Stimulated activated CD4-positive, alpha-beta T cell treated with anti-CD3 and anti-CD28 coated beads, Interleukin-1b, Interleukin-23, amount 100 ng/mL, for 24 hours (primary cell): ENCODE results near the gene DENND1C.
A peak's percentile ranks its signal among the peaks of the same experiment; 100 is the strongest.

Experiments
- DNase-seq, 4 experiments: peaks; one replicate each; pipeline ENCODE4 v3.0.0-alpha.2; 2020; ENCODE audit warnings: low read depth in 4 of 4, low spot score in 1 of 4

Gene DENND1C, protein sequence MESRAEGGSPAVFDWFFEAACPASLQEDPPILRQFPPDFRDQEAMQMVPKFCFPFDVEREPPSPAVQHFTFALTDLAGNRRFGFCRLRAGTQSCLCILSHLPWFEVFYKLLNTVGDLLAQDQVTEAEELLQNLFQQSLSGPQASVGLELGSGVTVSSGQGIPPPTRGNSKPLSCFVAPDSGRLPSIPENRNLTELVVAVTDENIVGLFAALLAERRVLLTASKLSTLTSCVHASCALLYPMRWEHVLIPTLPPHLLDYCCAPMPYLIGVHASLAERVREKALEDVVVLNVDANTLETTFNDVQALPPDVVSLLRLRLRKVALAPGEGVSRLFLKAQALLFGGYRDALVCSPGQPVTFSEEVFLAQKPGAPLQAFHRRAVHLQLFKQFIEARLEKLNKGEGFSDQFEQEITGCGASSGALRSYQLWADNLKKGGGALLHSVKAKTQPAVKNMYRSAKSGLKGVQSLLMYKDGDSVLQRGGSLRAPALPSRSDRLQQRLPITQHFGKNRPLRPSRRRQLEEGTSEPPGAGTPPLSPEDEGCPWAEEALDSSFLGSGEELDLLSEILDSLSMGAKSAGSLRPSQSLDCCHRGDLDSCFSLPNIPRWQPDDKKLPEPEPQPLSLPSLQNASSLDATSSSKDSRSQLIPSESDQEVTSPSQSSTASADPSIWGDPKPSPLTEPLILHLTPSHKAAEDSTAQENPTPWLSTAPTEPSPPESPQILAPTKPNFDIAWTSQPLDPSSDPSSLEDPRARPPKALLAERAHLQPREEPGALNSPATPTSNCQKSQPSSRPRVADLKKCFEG

DNA sequence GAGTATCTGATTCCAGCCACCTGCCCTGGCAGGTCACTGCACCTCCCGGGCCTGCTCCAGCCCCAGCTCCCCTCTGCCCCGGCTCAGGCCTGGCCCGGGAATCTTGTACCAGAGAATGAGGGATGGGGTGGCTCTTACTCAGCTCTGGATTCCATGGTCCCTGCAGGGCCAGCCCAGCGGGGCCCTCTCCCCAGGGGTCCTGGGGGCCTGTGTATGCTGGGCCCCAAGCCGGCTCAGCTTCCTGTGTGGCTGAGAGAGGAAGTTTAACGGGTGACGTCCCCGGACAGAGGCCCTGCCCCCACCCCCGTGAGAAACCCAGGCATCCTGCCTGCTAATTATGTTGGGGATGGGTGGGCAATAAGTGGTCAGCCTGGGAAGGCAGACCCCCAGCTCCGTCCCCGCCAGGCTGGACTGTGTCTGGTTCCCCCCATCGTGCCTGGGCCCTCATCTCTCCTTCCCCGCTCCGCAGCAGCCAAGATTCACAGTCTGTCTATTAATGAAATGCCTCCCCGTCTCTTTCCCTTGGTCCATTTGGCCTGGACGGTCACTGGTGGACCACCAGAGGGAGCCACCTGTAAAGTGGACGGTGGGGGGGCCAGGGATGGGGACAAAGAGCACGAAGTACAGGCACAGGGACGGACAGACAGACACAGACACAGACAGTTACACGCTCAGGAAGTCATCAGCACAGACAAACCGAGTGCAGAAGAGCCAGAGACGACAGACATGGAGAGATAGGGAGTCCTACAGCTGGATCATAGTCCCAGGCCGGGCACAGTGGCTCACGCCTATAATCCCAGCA is at the start of gene DENND1C:
TSS of gene DENND1C (minus strand) at position 247 of the 802 bp plus-strand sequence. CDS start at position 155, 92 bp downstream.
- peak in 3 of 4 experiments; percentile 34 to 63 (median 49) for DNase-seq

DNA sequence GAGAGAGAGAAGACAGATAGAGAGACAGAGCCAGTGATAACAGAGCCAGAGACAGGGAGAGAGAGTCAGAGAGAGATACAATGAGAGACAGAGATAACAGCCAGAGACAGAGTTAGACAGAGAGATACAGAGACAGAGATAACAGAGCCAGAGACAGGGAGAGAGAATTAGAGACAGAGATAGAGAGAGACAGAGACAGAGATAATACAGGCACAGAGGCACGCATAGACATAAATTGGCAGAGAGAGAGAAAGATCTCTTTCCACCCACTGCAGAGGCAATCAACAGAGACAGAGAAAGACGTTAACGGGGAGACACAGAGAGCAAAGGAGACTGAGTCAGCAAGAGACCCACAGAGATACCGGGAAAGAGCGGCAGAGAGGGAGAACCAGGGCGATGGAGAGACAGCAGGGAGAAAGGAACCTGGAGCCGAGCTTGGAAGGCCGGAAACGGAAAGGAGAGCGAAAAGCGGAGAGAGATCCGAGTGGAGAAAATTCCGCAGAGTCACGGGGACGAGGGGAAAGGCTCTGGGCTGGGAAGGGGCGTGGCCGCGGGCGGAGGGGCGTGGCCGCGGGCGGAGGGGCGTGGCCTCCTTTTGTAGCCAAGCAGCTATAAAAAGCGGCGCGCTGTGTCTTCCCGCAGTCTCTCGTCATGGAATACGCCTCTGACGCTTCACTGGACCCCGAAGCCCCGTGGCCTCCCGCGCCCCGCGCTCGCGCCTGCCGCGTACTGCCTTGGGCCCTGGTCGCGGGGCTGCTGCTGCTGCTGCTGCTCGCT is 49.0 kb upstream of the DENND1C start, which contains the start of gene TNFSF9:
TSS of gene TNFSF9 (plus strand) at position 641 of the 777 bp plus-strand sequence. CDS start at position 652, 11 bp downstream.
- DNase-seq, result peak; percentile 61 to 85 (median 76)

DNA sequence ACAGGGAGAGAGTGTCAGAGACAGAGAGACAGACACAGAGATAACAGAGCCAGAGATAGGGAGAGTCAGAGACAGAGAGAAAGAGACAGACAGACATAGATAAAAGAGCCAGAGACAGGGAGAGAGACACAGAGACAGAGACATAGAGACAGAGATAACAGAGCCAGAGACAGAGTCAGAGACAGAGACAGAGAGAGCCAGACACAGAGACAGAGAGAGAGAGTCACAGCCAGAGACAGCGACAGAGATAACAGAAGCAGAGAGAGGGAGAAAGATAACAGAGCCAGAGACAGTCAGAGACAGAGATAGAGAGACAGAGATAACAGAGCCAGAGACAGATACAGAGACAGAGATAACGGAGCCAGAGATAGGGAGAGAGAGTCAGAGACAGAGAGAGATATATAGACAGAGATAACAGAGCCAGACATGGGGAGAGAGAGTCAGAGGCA is 48.4 kb upstream of the DENND1C start:
- no peak for DNase-seq

DNA sequence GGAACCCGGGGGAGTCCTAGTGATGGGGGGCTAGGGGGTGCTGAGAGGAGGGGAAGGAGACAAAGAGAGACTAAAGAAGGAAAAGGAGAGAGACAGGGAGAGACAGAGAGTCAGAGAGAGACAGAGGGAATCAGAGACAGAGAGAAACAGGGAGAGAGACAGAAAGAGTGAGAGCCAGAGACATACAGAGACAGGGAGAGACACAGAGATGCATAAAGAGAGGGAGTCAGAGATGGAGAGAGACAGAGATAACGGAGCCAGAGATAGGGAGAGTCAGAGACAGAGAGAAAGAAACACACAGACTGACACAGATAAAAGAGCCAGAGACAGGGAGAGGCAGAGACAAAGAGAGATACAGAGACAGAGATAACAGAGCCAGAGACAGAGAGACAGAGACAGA is 47.8 kb upstream of the DENND1C start:
- DNase-seq, result no peak

DNA sequence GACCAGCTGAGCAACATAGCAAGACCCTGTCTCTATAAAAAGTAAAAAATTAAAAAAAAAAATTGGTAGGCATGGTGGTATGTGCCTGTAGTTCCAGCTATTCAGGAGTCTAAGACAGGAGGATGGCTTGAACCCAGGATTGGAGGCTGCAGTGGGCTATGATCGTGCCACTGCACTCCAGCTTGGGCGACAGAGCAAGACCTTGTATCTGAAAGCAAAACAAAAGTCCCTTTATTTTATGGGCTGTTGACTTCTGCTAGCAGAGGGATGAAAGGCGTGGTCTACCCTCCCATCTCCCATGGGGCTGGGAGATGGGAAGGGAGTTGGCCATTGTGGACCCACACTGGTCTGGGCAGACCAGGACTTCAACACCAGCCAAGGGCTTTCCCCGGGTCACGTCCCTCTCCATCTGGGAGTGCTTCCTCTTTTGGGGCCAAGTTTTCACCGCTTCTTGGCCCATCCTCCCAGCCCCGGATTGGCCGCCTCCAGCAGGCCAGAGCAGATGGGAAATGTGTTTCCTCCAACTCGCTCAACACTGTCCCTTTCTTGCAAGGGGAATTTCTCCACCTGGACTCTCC is 47.0 kb upstream of the DENND1C start:
- no peak for DNase-seq

DNA sequence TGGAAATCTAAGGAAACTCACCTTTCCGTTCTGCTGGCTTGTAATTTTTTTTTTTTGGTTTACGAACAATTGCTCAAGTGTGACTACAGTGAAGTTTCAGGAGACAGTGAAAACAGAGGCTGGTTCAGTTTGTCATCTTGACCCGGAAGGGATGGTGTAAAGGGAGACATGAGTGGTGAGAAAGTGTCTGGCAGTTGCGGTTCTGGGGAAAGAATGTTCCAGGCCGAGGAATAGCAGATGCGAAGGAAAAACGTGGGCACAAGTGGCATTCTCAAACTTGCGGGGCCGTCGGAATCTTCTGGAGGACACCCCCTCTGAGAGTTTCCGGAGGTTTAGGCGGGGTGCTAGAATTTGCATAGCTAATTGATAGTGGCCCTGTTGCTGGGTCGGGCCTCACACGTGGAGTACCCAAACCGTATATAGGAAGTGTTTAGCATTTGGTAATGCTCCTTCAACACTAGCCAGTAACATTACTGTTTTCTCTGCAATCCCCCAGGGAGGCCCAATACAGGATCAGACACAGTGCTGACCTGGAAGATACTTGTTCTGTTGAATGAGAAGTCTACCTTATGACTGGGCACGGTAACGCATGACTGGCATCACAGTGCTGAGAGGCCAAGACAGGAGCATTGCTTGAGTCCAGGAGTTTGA is 46.4 kb upstream of the DENND1C start:
- no peak for DNase-seq

DNA sequence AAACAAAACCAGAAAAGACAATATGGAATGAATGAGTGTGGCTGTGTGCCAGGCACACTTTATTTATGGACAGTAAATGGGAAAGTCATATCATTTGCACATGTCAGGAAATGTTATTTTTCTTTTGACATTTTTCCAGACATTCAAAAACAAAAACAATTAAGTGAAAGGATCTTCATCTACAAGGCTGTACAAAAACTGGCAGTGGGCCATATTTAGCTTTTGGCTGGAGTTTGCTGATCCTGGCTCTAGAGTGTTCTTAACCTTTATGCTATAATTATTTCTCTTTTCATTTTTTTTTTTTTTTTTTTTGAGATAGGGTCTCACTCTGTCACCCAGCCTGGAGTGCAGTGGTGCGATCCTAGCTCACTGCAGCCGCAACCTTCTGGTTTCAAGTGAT is 42.7 kb upstream of the DENND1C start:
- no peak for DNase-seq

DNA sequence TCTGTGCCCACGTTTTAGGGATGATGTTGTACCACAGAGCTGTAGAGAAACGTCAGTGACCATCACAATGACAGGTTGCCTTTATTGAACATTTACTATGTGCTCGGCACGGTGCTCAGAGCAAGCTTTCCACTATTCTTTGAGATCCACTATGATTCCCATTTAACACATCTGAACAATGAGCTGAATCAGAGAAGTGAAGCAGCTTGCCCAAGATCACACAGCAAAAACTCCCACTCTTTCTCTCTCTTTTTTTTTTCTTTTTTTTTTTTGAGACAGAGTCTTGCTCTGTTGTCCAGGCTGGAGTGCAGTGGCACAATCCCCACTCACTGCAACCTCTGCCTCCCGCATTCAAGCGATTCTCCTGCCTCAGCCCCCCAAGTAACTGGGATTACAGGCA is 41.1 kb upstream of the DENND1C start:
- no peak for DNase-seq

DNA sequence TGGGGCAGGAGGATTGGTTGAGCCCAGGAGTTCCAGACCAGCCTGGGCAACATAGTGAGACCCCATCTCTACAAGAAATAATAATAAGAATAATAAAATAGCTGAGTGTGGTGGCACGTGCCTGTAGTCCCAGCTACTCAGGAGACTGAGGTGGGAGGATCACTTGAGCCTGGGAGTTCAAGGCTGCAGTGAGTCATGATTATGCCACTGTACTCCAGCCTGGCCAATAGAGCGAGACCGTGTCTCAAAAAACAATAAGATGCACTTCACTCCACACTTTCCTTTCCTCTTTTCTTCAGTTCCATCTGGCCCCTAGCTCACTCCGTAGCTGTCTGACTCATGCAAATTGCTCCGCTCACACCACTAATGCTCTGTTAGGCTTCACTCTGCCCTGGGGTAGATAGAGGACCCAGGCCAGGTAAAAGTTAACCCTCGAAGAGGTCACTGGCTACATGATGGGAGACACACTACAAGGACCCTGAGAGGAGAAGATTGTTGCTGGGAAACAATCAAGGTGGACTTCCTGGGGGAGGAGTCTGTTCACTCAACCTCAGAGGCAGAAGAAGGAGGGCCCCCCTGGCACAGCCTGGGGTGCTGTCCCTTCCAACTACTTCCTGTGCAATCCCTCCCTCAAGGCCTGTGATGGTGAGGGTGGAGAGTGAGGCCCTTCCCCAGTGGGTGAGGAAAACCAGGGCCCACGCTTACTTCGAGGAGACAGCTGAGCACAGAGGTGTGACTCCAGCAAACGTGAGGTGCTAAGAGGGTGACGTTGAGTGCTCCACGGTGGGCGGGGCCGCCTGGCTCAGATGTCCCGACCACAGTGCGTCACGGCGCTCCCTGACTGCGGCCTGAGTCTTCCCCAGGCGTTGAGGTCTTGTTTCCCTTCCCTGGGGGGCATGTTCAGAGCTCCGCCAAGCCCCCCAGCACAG is 40.4 kb upstream of the DENND1C start:
- no peak for DNase-seq

DNA sequence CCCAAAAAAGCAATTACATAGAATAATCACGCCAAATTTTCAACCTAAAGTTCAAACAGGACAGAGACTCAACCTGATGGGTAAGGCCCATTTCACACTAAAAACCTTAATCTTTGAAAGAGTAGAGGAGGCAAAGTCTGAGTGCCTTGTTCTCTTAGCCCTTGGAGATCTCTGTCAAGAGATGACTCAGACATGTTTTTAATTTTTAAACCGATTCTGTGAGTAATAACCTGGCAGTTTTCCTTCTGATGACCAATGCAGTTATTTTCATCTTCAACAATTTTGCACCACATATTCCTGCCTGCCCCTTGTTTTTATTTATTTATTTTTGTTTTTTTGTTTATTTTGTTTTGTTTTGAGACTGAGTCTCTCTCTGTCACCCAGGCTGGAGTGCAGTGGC is 37.7 kb upstream of the DENND1C start:
- no peak for DNase-seq

DNA sequence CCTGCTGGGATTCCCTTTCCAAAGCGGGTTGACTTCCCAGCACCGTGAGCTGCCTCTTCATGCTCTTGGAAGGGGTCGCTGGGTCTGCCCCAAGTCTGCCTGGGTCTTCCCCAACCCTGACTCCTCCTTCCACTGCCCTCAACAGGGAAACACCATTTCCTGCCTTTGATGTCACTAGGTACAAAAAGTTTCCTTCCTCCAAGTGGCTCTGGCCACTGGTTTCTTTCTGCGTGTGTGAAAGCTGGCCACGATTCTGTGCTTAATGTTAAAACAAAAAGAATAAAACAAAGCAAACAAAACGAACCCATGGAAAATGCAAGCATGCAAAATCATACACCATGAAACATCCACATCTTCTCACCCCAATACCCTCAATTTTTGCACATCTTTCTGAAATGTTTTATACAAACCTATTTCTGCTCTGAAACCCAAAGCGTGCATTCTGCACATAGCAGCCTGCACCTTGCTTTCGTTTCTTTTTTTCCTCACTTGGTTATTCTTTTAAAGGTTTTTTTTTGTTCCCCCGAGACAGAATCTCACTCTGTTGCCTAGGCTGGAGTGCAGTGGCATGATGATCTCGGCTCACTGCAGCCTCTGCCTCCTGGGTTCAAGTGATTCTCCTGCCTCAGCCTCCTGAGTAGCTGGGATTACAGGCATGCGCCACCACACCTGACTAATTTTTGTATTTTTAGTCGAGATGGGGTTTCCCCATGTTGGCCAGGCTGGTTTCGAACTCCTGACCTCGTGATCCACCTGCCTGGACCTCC is 36.7 kb upstream of the DENND1C start:
- no peak for DNase-seq

DNA sequence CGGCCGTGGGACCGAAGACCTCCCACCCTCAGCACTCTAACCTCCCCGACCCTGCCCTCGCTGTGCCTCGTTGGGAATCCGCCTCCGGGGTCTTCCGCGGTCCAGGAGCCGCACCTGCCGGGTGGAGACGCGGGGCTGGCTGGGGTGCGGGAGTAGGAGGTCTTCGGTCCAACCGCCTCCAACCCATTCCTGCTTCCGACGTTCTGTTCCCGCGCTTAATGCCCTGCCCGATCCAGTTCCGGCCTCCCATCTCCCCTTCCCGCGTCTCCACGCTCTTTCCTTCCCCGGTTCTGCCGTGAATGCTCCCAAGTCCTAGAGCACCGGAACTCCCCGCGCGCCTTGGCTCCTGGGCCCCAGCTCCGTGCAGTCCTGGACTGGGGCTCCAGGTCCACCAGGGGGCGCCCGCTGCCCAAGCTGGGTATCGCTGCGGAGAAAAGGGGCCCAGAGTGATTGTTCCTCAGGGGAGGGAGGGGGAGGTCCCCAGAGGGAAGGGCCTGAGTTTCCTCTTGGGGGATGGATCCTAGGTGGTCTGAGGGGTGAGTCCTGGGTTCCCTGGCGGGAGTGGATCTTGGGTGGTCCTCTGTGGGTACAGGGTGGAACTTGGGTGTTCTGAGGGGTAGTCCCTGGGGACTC is 35.2 kb upstream of the DENND1C start:
- peak; percentile 92 to 96 (median 93) for DNase-seq

DNA sequence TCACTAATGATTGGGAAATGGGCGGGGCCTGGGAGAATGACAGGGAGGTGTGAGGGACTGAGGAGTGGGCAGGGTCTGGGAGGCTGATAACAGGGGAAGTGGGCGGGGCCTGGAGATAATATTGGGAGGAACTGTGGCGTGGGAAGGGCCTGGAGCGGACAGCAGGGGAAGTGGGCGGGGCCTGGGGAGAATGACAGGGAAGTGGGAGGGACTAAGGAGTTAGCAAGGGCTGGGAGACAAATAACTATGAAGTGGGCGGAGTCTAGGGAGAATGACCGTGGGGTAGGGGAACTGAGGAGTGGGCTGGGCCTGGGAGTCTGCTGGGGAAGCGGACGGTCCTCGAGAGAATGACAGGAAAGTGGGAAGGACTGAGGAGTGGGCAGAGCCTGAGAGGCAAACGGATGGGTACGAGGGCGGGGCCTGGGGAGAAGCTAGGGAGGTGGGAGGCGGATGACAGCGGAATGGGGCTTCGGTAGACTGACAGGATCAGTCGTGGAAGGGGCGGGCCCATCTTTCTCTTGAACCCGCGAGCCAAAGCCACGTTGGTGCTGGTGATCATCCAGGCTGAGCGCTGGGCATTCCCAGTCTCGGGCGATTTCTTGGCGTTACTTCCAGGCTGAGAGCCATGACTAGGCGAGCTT is 34.6 kb upstream of the DENND1C start:
- peak in 3 of 4 experiments; percentile 40 to 75 (median 60) for DNase-seq

DNA sequence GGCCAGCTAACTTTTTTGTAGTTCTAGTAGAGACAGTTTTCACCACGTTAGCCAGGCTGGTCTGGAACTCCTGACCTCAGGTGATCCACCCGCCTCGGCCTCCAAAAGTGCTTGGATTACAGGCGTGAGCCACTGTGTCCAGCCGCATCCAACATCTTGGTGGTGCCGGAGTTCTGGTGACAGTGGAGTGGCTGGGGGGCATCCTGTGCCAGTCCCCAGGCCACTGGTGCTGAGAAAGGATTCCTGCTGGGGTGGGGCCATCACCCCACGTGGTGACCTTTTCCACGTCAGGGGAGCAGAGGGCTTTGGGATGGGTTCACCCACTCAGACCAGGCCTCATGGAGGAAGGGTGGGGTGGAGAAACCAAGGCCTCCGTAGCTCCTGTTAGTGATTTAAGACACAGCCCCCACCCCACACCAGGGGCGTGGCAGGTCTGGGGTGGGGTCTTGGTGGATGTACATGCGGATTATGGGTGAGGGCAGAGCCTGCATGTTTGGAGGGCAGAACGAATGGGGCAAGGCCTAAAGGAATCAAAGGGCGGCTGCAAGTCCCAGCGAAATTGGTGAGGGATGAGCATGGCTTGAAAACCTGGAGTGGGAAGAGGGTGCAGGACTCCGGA is 33.4 kb upstream of the DENND1C start:
- no peak for DNase-seq

DNA sequence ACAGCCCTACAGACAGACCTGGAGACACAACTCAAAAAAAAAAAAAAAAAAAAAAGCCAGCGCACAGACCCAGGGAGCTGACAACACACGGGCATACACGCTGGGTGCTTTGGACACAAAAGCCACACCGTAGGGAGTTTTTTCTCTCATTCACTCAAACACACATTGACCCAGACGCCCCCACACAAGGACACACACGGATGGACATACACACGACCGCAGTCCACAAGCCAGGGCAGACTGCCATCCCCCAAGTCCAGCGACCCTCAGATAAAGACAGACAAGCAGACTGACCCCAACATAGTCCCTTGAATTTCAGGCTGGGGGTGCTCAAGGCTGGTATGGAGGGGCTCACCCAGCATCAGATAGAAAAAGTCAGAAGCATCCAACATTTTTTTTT is 32.5 kb upstream of the DENND1C start:
- no peak for DNase-seq

DNA sequence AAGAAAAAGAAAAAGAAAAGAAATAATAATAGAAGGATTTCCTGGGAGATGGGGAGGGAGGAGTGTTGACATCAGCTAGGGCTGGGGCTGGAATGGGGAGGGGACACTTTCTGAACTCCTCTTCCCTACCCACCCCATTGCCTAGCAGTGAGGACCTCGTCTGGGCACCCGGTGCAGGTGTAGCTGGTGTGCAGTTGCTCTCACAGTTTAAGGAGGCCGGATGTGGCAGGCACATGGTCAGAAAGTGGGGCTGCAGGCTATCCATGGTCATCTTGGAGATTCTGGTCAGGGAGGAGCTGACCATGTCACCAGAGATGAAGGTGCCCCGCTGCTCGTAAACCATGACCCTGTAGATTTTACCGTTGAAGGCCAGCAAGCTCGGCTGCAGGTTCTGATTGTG is 29.0 kb upstream of the DENND1C start:
- DNase-seq, result no peak
